PC-9 (cell line): Measurements from ENCODE around the gene OR10A2. TPM values are rescaled to one million over a fixed set of nuclear protein-coding genes. Genes with fewer than 3 reads are reported as not detected.

ENCODE experiments used
- BruUV-seq: library from RNA; stranded (reverse); fragments of 400-500 nt; replicated peaks from 2 replicates; lab custom pipeline; 2021; lab: Mats Ljungman, UMichigan
- CTCF ChIA-PET: fragments of 300-600 bp; sonication (Branson Sonifier 250); formaldehyde crosslinking; loops from one replicate; lab custom pipeline; 2022; ENCODE audit warnings: antibody characterized with exemption; lab: Charles Lee
- POLR2A ChIA-PET: fragments of 300-600 bp; sonication (Branson Sonifier 250); formaldehyde crosslinking; loops from one replicate; lab custom pipeline; 2022; ENCODE audit warnings: antibody characterized with exemption; ENCODE audit not compliant: unreplicated experiment; lab: Charles Lee
- DNase-seq, 2 experiments: peaks; one replicate each; pipeline versions ENCODE4 v3.0.0 to v3.0.0-alpha.2; 2015 to 2022; ENCODE audit warnings: mixed read lengths in 1 of 2
- H2AFZ ChIP-seq: fragments of 200-600 bp; sonication (generic); 2 replicates; pipeline ENCODE4 v1.8.1; 2017; ENCODE audit warnings: antibody characterized with exemption
- H3F3A ChIP-seq: fragments of 200-600 bp; sonication (generic); 2 replicates; pipeline ENCODE4 v1.8.1; 2017; ENCODE audit warnings: antibody characterized with exemption, mild to moderate bottlenecking, low read depth; ENCODE audit not compliant: insufficient read depth
- H3K27ac ChIP-seq: fragments of 200-600 bp; sonication (generic); 2 replicates; pipeline ENCODE4 v1.6.1; 2016; ENCODE audit warnings: mixed run types
- H3K27me3 ChIP-seq: fragments of 200-600 bp; sonication (generic); 2 replicates; pipeline ENCODE4 v1.6.1; 2016; ENCODE audit warnings: low read depth, mixed run types; ENCODE audit not compliant: insufficient read depth
- H3K36me3 ChIP-seq: fragments of 200-600 bp; sonication (generic); 2 replicates; pipeline ENCODE4 v1.6.1; 2016; ENCODE audit warnings: low read depth, mixed run types
- H3K4me1 ChIP-seq: fragments of 200-600 bp; sonication (generic); replicated peaks from 2 replicates; pipeline ENCODE4 v1.6.1; 2016; ENCODE audit warnings: mixed run types; ENCODE audit not compliant: insufficient read depth
- H3K4me2 ChIP-seq: fragments of 200-600 bp; sonication (generic); 2 replicates; pipeline ENCODE4 v1.6.1; 2017; ENCODE audit warnings: mixed run types
- H3K4me3 ChIP-seq: fragments of 200-600 bp; sonication (generic); 2 replicates; pipeline ENCODE4 v1.6.1; 2016; ENCODE audit warnings: mixed run types
- H3K79me2 ChIP-seq: fragments of 200-600 bp; sonication (generic); 2 replicates; pipeline ENCODE4 v1.6.1; 2017; ENCODE audit warnings: low read depth, mixed run types
- H3K9me2 ChIP-seq: fragments of 200-600 bp; sonication (generic); 2 replicates; pipeline ENCODE4 v1.8.1; 2017; ENCODE audit warnings: mild to moderate bottlenecking; ENCODE audit not compliant: insufficient read depth
- H3K9me3 ChIP-seq: fragments of 200-600 bp; sonication (generic); 2 replicates; pipeline ENCODE4 v1.8.1; 2016; ENCODE audit warnings: low read depth; ENCODE audit not compliant: insufficient read depth
- H4K20me1 ChIP-seq: fragments of 200-600 bp; sonication (generic); 2 replicates; pipeline ENCODE4 v1.8.1; 2017; ENCODE audit not compliant: insufficient read depth
- CTCF ChIP-seq: fragments of 200-600 bp; sonication (generic); conservative IDR thresholded peaks from 2 replicates; pipeline ENCODE4 v1.6.1; 2017; ENCODE audit warnings: mixed run types, antibody characterized with exemption, mild to moderate bottlenecking, moderate library complexity
- EZH2 ChIP-seq: fragments of 200-600 bp; sonication (generic); IDR thresholded peaks from 2 replicates; pipeline ENCODE4 v1.8.0; 2017; ENCODE audit warnings: antibody characterized with exemption, low read depth
- intact Hi-C: fragments of 100-400 bp; cut with micrococcal nuclease; formaldehyde crosslinking; loops from one replicate; pipeline ENCODE4 v1.10.0; 2022; ENCODE audit not compliant: unreplicated experiment
- total RNA-seq: library from RNA; stranded (reverse); gene quantifications from 2 replicates; pipeline ENCODE4 v1.2.3, GENCODE V29; 2021

The OR10A2 gene
- total RNA-seq, 1 experiment from 2014 or later: not detected

- intact Hi-C loops: no loop called here
- CTCF ChIA-PET: no interaction called here
- Histone ChIP-seq H3K9me2 (no peaks in the 10 kb centered on the region), H3K4me2 (no peak overlapping the region), H3K79me2 (no peaks in the 10 kb centered on the region), H3K9me3 (no peaks in the 10 kb centered on the region), H4K20me1 (no peaks in the 10 kb centered on the region), H3K36me3 (no peaks in the 10 kb centered on the region), H2AFZ (no peak overlapping the region), H3K4me1 (no peaks in the 10 kb centered on the region), H3K27me3 (no peaks in the 10 kb centered on the region), H3K27ac (no peak overlapping the region), H3K4me3 (no peak overlapping the region), H3F3A (no peaks in the 10 kb centered on the region)
- no peak for DNase-seq
- POLR2A ChIA-PET: no interaction called here
- TF ChIP-seq CTCF (no peak), EZH2 (no peak)
- BruUV-seq: no TSS peak
These were observed 6.0 kb upstream of the OR10A2 start for GRCh38 chr11:6856871-6857270.

- no peaks in the 10 kb centered on the region for H3F3A ChIP-seq
- intact Hi-C loops: no loop called here
- no peaks in the 10 kb centered on the region for H3K27me3 ChIP-seq
- no peaks in the 10 kb centered on the region for H3K4me1 ChIP-seq
- ChIA-PET POLR2A (no interaction called here), CTCF (no interaction called here)
- DNase-seq: no peak
- H3K27ac ChIP-seq: no peak overlapping the region
- no peak overlapping the region for H3K4me2 ChIP-seq
- no peaks in the 10 kb centered on the region for H3K36me3 ChIP-seq
- TF ChIP-seq EZH2 (no peak), CTCF (no peak)
- H3K9me3 ChIP-seq: no peaks in the 10 kb centered on the region
- H4K20me1 ChIP-seq: no peaks in the 10 kb centered on the region
- H3K4me3 ChIP-seq: no peak overlapping the region
- H3K9me2 ChIP-seq: no peaks in the 10 kb centered on the region
- H3K79me2 ChIP-seq: no peaks in the 10 kb centered on the region
- no TSS peak for BruUV-seq
- H2AFZ ChIP-seq: no peak overlapping the region
These were observed 1.6 kb downstream of the OR10A2 start for GRCh38 chr11:6864438-6864837.

- H3K4me3 ChIP-seq: no peak overlapping the region
- no peaks in the 10 kb centered on the region for H3K36me3 ChIP-seq
- no peaks in the 10 kb centered on the region for H3K4me1 ChIP-seq
- no peak overlapping the region for H3K4me2 ChIP-seq
- intact Hi-C loops: no loop called here
- H3K79me2 ChIP-seq: no peaks in the 10 kb centered on the region
- H3K27ac ChIP-seq: no peak overlapping the region
- H2AFZ ChIP-seq: no peak overlapping the region
- H3K27me3 ChIP-seq: no peaks in the 10 kb centered on the region
- no peaks in the 10 kb centered on the region for H3K9me3 ChIP-seq
- BruUV-seq: no TSS peak
- H3F3A ChIP-seq: no peaks in the 10 kb centered on the region
- H4K20me1 ChIP-seq: no peaks in the 10 kb centered on the region
- TF ChIP-seq CTCF: no peak
- no peak for TF ChIP-seq EZH2
- no peak for DNase-seq
- no peaks in the 10 kb centered on the region for H3K9me2 ChIP-seq
- ChIA-PET POLR2A (no interaction called here), CTCF (no interaction called here)
These were observed 8.4 kb downstream of the OR10A2 start for GRCh38 chr11:6871278-6871677.
